Muscle of leg (tissue), 9 donors: ENCODE results near the gene DLX4. TPM values are rescaled to one million over a fixed set of nuclear protein-coding genes. Genes with fewer than 3 reads are reported as not detected.

Experiments
- polyA plus RNA-seq, 8 donors: library from polyadenylated mRNA; unstranded; fragments of 120-200 nt; gene quantifications; one replicate each; pipeline versions ENCODE4 v1.2.1 to v1.2.3, GENCODE V29; 2013; ENCODE audit warnings: inconsistent platforms in 1 of 8, low replicate concordance in 1 of 8; ENCODE audit not compliant: insufficient read length in 8 of 8, insufficient read depth in 1 of 8
- total RNA-seq: library from RNA; stranded (reverse); fragments of 120-200 nt; gene quantifications from one replicate; pipeline ENCODE4 v1.2.4, GENCODE V29; 2013

DLX4 gene
- total and polyA plus RNA-seq, 9 donors = 0.09 to 0.57 (median 0.27) TPM

Other genes starting within 250 kb of the DLX4 start
- gene FAM117A, start 205.1 kb upstream of the DLX4 start, total RNA-seq = 9.8 TPM
- 10 to 100 TPM; 15.8 to 23.6 (median 17.7) TPM for gene FAM117A, start 205.1 kb upstream of the DLX4 start, polyA plus RNA-seq
- 30.9 TPM for gene KAT7, start 180.5 kb upstream of the DLX4 start, total RNA-seq
- 10 to 100 TPM; 25.0 to 31.8 (median 26.0) TPM for gene KAT7, start 180.5 kb upstream of the DLX4 start, polyA plus RNA-seq
- 0.75 TPM for gene TAC4, start 121.1 kb upstream of the DLX4 start, total RNA-seq
- 1 to 10 TPM in 7 of 8 donors, under 1 TPM in 1; 0.95 to 1.8 (median 1.2) TPM for gene TAC4, start 121.1 kb upstream of the DLX4 start, polyA plus RNA-seq
- not detected for gene DLX3, start 26.0 kb downstream of the DLX4 start, total RNA-seq
- 1 to 10 TPM in 1 of 8 donors, under 1 TPM in 4, not detected in 3; 0.06 to 1.1 (median 0.11) TPM for gene DLX3, start 26.0 kb downstream of the DLX4 start, polyA plus RNA-seq
- 22.7 TPM for gene ITGA3, start 86.9 kb downstream of the DLX4 start, total RNA-seq
- gene ITGA3, start 86.9 kb downstream of the DLX4 start, polyA plus RNA-seq = 10 to 100 TPM; 14.8 to 31.8 (median 24.8) TPM
- gene PDK2, start 126.2 kb downstream of the DLX4 start, total RNA-seq = 22.2 TPM
- gene PDK2, start 126.2 kb downstream of the DLX4 start, polyA plus RNA-seq = 10 to 100 TPM; 43.4 to 75.1 (median 60.4) TPM
- gene SAMD14, start 161.0 kb downstream of the DLX4 start, total RNA-seq = 1.5 TPM
- 10 to 100 TPM in 1 of 8 donors, 1 to 10 TPM in 7; 3.2 to 10.3 (median 5.5) TPM for gene SAMD14, start 161.0 kb downstream of the DLX4 start, polyA plus RNA-seq
- 24.7 TPM for gene PPP1R9B, start 181.5 kb downstream of the DLX4 start, total RNA-seq
- 10 to 100 TPM; 37.0 to 66.1 (median 48.9) TPM for gene PPP1R9B, start 181.5 kb downstream of the DLX4 start, polyA plus RNA-seq
- gene SGCA, start 196.8 kb downstream of the DLX4 start, total RNA-seq = 265 TPM
- 100 to 1,000 TPM; 209 to 375 (median 325) TPM for gene SGCA, start 196.8 kb downstream of the DLX4 start, polyA plus RNA-seq
- gene COL1A1, start 232.4 kb downstream of the DLX4 start, total RNA-seq = 4,027 TPM
- 1,000 to 10,000 TPM; 2,579 to 9,345 (median 5,633) TPM for gene COL1A1, start 232.4 kb downstream of the DLX4 start, polyA plus RNA-seq